Gastrocnemius medialis (tissue), 4 donors: Measurements from ENCODE around the gene DOCK6. TPM values are rescaled to one million over a fixed set of nuclear protein-coding genes. Genes with fewer than 3 reads are reported as not detected.
A peak's percentile ranks its signal among the peaks of the same experiment; 100 is the strongest.

Experiments
- ATAC-seq, 2 donors: fragments of 150-250 bp; one replicate each; pipeline ENCODE4 v1.9.1; 2016
- DNase-seq, 2 donors: peaks; one replicate each; pipeline ENCODE4 v3.0.0-alpha.2; 2019
- H3K27ac ChIP-seq, 4 donors: fragments of 200-600 bp; sonication (generic); 1 replicate in 1 of 4; 2 replicates in 3 of 4; pipeline ENCODE4 v1.5.1; 2016 to 2018; ENCODE audit warnings: mild to moderate bottlenecking in 2 of 4, moderate library complexity in 1 of 4
- H3K27me3 ChIP-seq, 3 donors: fragments of 200-600 bp; sonication (generic) in 2 of 3; 1 replicate in 1 of 3; 2 replicates in 2 of 3; pipeline versions ENCODE4 v1.5.1 to v1.6.0; 2016 to 2019; ENCODE audit warnings: mild to moderate bottlenecking in 1 of 3, moderate library complexity in 1 of 3
- H3K36me3 ChIP-seq, 2 donors: fragments of 200-600 bp; sonication (generic) in 1 of 2; one replicate each; pipeline ENCODE4 v1.5.1; 2017 to 2018
- H3K4me1 ChIP-seq, 2 donors: fragments of 200-600 bp; sonication (generic) in 1 of 2; one replicate each; pipeline ENCODE4 v1.5.1; 2016 to 2017; ENCODE audit warnings: mild to moderate bottlenecking in 2 of 2
- H3K4me3 ChIP-seq, 4 donors: fragments of 200-600 bp; sonication (generic) in 3 of 4; 1 replicate in 1 of 4; 2 replicates in 3 of 4; pipeline ENCODE4 v1.5.1; 2016 to 2019; ENCODE audit warnings: mild to moderate bottlenecking in 2 of 4
- H3K9me3 ChIP-seq, 3 donors: fragments of 200-600 bp; sonication (generic) in 2 of 3; 1 replicate in 1 of 3; 2 replicates in 2 of 3; pipeline ENCODE4 v1.5.1; 2016 to 2019
- POLR2A ChIP-seq, 2 donors: fragments of 450-650 bp; IDR thresholded peaks; one replicate each; pipeline ENCODE4 v1.6.1; 2017; ENCODE audit warnings: antibody characterized with exemption in 2 of 2, mild to moderate bottlenecking in 2 of 2, moderate library complexity in 2 of 2
- in situ Hi-C, 4 donors: fragments of 200-750 bp; cut with MboI; loops; one replicate each; pipeline versions ENCODE4 v1.15.0 to v1.8.0; 2017; ENCODE audit warnings: low sequenced_read_pairs in 4 of 4
- intact Hi-C: fragments of 100-400 bp; cut with DNase I; formaldehyde crosslinking; loops from one replicate; pipeline ENCODE4 v1.15.1; 2023; ENCODE audit warnings: low total_unique reads
- total RNA-seq, 4 donors: library from RNA; depleted of rRNA; stranded (reverse); fragments of >200 nt; gene quantifications; one replicate each; pipeline versions ENCODE4 v1.1.0 to v1.2.3, GENCODE V29; 2016
- TF ChIP-seq, protein P1 (sequence below), 5 experiments: fragments of 450-650 bp in 3 of 5; fragments of 200-600 bp in 2 of 5; sonication (generic) in 2 of 5; IDR thresholded peaks in 4 of 5; conservative IDR thresholded peaks in 1 of 5; 1 replicate in 4 of 5; 2 replicates in 1 of 5; pipeline ENCODE4 v1.5.1; 2016 to 2019; ENCODE audit warnings: antibody characterized with exemption in 5 of 5, mild to moderate bottlenecking in 3 of 5, moderate library complexity in 3 of 5

Gene DOCK6
- total RNA-seq, 4 donors from 2014 or later: 4.7 to 9.6 (median 5.8) TPM

DNA sequence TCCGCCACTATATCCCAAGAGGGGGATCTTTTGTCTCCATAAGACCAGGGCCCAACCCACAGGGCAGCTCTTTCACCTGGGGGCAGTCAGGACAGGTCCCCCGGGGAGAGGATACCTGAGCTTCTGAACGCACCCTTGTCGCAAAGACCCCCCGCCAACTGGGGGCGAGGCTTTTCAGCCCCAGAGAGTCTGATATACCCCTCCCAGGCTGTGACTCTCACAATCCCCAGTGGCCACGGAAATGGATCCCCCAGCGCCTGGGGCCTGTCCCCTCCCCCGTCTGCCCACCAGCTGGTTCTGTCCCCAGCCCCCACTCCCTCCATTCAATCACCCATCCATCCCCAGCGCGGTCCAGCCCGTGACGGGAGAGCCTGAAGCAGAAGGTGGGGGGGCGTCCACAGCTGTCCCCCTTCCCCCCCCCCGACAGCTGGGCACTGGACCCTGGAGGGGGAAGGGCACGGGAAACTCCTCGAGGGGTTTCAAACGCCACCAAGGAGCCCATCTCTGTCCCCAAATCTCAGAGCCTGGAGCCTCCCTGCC is 823 bp downstream of the DOCK6 start:
- in situ Hi-C loops: no loop called here
- ATAC-seq: no peak
- no peaks in the 10 kb centered on the region for H3K36me3 ChIP-seq
- peak overlapping the region; percentile 67 to 79 (median 76) for H3K4me3 ChIP-seq
- intact Hi-C loops: no loop called here
- H3K4me1 ChIP-seq: no peaks in the 10 kb centered on the region
- DNase-seq: no peak
- TF ChIP-seq, protein P1, sequence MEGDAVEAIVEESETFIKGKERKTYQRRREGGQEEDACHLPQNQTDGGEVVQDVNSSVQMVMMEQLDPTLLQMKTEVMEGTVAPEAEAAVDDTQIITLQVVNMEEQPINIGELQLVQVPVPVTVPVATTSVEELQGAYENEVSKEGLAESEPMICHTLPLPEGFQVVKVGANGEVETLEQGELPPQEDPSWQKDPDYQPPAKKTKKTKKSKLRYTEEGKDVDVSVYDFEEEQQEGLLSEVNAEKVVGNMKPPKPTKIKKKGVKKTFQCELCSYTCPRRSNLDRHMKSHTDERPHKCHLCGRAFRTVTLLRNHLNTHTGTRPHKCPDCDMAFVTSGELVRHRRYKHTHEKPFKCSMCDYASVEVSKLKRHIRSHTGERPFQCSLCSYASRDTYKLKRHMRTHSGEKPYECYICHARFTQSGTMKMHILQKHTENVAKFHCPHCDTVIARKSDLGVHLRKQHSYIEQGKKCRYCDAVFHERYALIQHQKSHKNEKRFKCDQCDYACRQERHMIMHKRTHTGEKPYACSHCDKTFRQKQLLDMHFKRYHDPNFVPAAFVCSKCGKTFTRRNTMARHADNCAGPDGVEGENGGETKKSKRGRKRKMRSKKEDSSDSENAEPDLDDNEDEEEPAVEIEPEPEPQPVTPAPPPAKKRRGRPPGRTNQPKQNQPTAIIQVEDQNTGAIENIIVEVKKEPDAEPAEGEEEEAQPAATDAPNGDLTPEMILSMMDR (IDR thresholded peaks at IDR 0.05 in 4 of 5, conservative IDR thresholded peaks at IDR 0.05 in 1 of 5): no peak
- TF ChIP-seq POLR2A (IDR thresholded peaks at IDR 0.05): no peak
- H3K27me3 ChIP-seq: peaks cover 11 to 20% (median 20%) of the 10 kb centered on the region in 3 donors
- H3K27ac ChIP-seq: peak overlapping the region; percentile 78 to 88 (median 82)
- H3K9me3 ChIP-seq: no peaks in the 10 kb centered on the region

DNA sequence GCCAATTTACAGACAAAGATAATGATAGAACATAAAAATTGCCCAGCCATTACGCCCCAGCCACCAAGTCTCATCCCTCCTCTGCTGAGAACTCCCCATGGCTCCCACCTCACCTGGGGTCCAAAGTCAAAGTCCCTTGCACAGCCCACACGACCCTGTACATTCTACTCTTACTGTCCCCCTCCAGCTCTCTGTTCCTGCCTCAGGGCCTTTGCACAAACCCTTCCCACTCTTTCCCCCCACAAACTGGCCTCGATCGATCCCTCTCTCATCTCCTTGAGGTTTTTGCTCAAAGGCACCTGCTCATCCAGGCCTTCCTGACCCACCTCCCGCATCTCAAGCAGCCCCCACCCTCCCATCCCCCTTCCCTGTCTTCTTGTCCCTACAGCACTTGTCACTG is 1.3 kb downstream of the DOCK6 start:
- no peaks in the 10 kb centered on the region for H3K36me3 ChIP-seq
- H3K4me3 ChIP-seq: peak overlapping the region in 3 of 4 donors; percentile 67 to 79 (median 74)
- H3K27ac ChIP-seq: peak overlapping the region; percentile 78 to 88 (median 82)
- intact Hi-C loops: no loop called here
- H3K27me3 ChIP-seq: peaks cover 11 to 20% (median 20%) of the 10 kb centered on the region in 3 donors
- ATAC-seq: no peak
- H3K4me1 ChIP-seq: no peaks in the 10 kb centered on the region
- in situ Hi-C loops: no loop called here
- no peaks in the 10 kb centered on the region for H3K9me3 ChIP-seq
- no peak for TF ChIP-seq POLR2A (IDR thresholded peaks at IDR 0.05)
- TF ChIP-seq, protein P1 (IDR thresholded peaks at IDR 0.05 in 4 of 5, conservative IDR thresholded peaks at IDR 0.05 in 1 of 5): no peak
- no peak for DNase-seq

DNA sequence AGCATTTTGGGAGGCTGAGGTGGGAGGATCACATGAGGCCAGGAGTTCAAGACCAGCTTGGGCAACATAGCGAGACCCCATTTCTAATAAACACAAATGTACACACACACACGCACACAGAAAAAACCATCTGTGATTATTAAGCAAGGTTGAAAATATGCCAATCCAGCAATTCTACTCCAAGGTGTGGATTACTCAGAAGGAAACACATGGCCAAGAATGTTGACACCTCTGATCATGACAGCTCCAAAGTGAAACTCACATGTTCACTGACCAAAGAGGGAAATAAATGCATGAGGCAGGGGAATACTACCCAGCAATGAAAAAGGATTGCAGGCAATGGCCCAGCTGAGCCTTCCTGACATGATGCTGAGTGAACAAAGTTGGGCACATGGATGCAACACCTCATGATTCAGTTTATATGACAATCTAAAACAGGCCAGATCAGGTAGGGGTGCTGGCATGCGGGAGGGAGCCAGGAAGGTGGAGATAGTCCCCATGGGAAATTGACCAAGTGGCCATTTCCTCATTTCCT is 4.4 kb downstream of the DOCK6 start:
- no peaks in the 10 kb centered on the region for H3K9me3 ChIP-seq
- TF ChIP-seq, protein P1 (IDR thresholded peaks at IDR 0.05 in 4 of 5, conservative IDR thresholded peaks at IDR 0.05 in 1 of 5): no peak
- H3K27ac ChIP-seq: peak overlapping the region in 2 of 4 donors; percentile 31 to 35
- H3K36me3 ChIP-seq: no peaks in the 10 kb centered on the region
- intact Hi-C loops (no loop called here), in situ Hi-C loops (no loop called here)
- no peak overlapping the region for H3K4me3 ChIP-seq
- H3K4me1 ChIP-seq: peaks cover 0 to 3% of the 10 kb centered on the region in 2 donors
- ATAC-seq (no peak), DNase-seq (no peak)
- peaks cover 3 to 12% (median 11%) of the 10 kb centered on the region in 3 donors for H3K27me3 ChIP-seq

DNA sequence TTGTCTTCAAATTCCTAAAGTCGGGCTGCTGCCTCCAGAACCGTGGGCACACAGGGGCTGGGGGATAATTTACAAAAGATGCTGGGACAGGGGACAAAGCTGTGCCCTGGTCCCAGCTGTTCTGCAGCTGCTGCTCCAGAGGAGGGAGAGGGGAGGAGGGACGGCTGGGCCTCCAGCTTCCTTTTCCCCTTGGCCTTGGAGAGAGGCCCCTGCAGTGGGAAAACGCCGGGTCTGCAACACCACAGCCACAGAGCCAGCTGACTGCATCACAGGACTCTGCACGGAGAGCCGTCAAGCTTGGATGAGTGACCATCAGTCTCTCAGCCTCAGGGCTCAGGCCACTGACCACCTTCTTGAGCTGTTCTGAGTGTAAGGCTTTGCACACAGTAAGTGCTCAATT is 6.1 kb downstream of the DOCK6 start:
- peak in 1 of 2 donors; percentile 11 for ATAC-seq

More for the DNA sequence above, 6.1 kb downstream of the DOCK6 start:
- Histone ChIP-seq H3K9me3 (no peaks in the 10 kb centered on the region), H3K4me1 (peaks cover 3 to 4% of the 10 kb centered on the region in 2 donors), H3K27me3 (no peaks in the 10 kb centered on the region), H3K27ac (peak overlapping the region; percentile 5 to 77 (median 38)), H3K4me3 (no peak overlapping the region), H3K36me3 (no peaks in the 10 kb centered on the region)
- in situ Hi-C loops (no loop called here), intact Hi-C loops (no loop called here)
- DNase-seq: no peak
- TF ChIP-seq, protein P1 (IDR thresholded peaks at IDR 0.05 in 4 of 5, conservative IDR thresholded peaks at IDR 0.05 in 1 of 5): no peak
- no peak for TF ChIP-seq POLR2A (IDR thresholded peaks at IDR 0.05)
